ES-I3 (cell line): ENCODE results near the gene VDR.

Experiments used
- H3K36me3 ChIP-seq: 2 replicates; pipeline ENCODE4 v1.6.1; 2013; ENCODE audit warnings: mild to moderate bottlenecking, low read length, control low read depth, moderate library complexity; ENCODE audit not compliant: insufficient read depth
- H3K4me1 ChIP-seq: 2 replicates; pipeline ENCODE4 v1.6.1; 2013; ENCODE audit warnings: mild to moderate bottlenecking, control low read depth, low read length; ENCODE audit not compliant: insufficient read depth
- H3K9ac ChIP-seq: 2 replicates; pipeline ENCODE4 v1.6.1; 2013; ENCODE audit warnings: low read depth, mild to moderate bottlenecking, low read length, moderate library complexity
- H3K9me3 ChIP-seq: 2 replicates; pipeline ENCODE4 v1.6.1; 2013; ENCODE audit warnings: mild to moderate bottlenecking, low read length, moderate library complexity; ENCODE audit not compliant: control insufficient read depth, insufficient read depth

Gene VDR

GRCh38 chr12:47894068-47894467 is 10.7 kb downstream of the VDR start:
- Histone ChIP-seq H3K9ac (no peak overlapping the region), H3K9me3 (no peaks in the 10 kb centered on the region), H3K36me3 (no peaks in the 10 kb centered on the region), H3K4me1 (peaks cover 10% of the 10 kb centered on the region)

DNA sequence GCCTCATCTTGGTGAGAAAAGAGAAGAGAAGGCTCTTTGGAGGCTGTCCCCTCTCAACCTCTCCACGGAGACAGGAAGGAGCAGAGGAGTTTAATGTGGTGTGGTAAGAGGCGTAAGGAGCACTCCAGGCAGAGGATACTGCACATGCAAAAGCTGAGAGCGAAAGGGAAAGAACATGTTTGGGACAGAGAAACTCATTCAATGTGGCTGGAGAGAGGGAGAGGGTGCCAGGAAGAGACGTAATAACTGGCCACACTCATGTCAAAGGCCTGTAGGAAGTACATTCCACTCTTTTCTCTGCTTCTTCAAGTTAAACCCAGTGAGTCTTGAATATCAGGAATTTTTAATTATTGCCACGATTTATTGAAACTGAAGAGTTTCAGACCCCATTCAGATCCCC is 12.0 kb downstream of the VDR start:
- Histone ChIP-seq H3K4me1 (peaks cover 10% of the 10 kb centered on the region), H3K9me3 (no peaks in the 10 kb centered on the region), H3K9ac (no peak overlapping the region), H3K36me3 (no peaks in the 10 kb centered on the region)

GRCh38 chr12:47891356-47891755 is 13.4 kb downstream of the VDR start:
- Histone ChIP-seq H3K4me1 (peaks cover 4% of the 10 kb centered on the region), H3K36me3 (no peaks in the 10 kb centered on the region), H3K9me3 (no peaks in the 10 kb centered on the region), H3K9ac (no peak overlapping the region)

DNA sequence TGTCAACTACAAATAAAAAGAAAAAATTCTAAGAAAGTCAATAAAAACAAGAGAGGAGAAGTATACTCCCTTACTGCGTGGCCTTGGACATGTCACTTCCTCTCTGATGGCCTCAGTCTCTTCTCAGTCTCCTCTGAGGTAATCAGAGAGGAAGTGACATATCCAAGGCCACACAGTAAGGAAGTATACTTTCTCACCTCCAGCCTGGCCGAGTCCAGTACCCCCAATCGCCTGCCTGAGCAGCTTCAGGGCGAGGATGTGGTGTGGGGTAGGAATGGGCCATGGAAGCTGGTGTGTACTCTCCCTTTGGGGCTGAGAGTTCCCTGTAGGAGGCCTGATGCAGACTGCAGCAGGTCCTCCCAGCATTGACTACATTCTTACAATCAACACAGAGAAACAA is 15.8 kb downstream of the VDR start:
- H3K4me1 ChIP-seq: no peaks in the 10 kb centered on the region
- H3K9me3 ChIP-seq: no peaks in the 10 kb centered on the region
- no peak overlapping the region for H3K9ac ChIP-seq
- no peaks in the 10 kb centered on the region for H3K36me3 ChIP-seq

DNA sequence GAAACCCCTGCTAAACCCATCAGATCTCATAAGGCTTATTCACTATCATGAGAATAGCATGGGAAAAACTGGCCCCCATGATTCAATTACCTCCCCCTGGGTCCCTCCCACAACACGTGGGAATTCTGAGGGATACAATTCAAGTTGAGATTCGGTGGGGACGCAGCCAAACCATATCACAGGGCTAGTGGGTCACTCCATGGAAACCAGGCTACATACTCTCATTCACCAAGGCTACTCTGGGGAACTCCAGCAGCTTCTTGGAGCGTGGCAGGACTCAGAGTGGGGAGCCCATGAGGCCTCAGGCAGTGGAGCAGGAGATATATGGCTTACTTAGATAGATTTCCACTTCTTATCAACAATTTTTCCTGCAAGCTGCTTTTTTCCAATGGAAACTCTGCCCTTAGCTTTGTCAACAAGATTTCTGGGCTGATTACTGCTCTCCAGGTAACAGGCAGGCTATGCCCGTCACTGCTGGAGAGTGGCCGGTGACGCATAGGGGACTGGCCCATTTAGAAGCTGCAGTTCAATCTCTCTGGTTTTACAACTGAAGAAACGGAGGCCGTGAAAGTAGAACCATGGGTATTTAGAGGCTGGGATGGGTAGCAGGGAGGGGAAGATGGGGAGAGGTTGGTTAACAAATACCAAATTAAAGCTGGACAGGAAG is 16.5 kb downstream of the VDR start:
- Histone ChIP-seq H3K9me3 (no peaks in the 10 kb centered on the region), H3K4me1 (0 out of 2 replicates have a peak, but pooled peaks cover under 1% of the 10 kb centered on the region)

DNA sequence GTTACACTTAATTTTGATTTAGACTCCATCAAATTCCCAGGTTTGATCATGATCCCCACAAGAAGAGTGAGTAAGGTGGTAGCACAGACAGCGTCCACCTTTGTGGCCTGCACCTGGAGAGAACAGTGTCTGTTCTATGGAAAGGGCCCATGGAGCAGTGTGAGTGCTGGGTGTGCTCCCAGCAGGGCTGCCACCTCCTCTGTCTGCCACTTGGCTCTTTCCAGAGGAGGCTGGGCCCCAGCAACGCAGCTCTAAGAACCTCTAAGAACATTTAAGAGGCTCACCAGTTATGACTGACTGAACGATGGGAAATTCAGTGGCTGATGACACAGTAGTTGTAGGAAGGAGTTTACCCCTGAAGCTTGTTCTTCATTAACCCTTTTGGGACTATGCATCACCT is 17.3 kb downstream of the VDR start:
- H3K9ac ChIP-seq: no peak overlapping the region
- H3K36me3 ChIP-seq: no peaks in the 10 kb centered on the region
- no peaks in the 10 kb centered on the region for H3K9me3 ChIP-seq
- peaks cover 8% of the 10 kb centered on the region; the same call in 1 of the 2 replicates for H3K4me1 ChIP-seq

More for the DNA sequence above, 16.5 kb downstream of the VDR start:
- Histone ChIP-seq H3K9ac (no peak overlapping the region), H3K36me3 (no peaks in the 10 kb centered on the region)

DNA sequence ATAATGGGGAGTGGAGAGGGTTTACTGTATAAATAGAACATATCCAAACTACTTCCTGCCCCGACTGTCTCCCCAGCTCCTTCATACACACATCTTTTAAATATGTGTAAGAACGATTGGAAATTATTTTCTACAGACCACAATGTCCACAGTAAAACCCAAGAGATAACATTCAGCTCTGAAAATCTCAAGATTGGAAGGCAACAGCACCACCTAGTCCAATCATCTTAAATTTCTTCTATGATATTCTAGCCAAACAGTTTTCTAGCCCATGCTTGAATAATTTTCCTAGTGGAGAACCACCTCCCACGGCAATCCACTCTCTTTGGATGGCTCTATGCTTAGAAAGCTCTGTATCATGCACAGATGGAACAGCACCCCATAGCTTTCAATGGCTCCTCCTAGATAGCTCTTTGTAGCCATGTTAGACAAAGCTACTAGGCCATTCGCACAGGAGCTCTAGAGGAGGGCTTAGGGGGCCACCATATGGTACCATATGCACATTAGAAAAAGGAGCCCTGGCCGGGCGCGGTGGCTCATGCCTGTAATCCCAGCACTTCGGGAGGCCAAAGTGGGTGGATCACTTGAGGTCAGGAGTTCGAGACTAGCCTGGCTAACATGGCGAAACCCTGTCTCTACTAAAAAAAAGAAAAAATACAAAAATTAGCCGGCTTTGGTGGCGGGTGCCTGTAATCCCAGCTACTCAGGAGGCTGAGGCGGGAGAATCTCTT is 18.1 kb downstream of the VDR start:
- H3K9me3 ChIP-seq: no peaks in the 10 kb centered on the region
- no peak overlapping the region for H3K9ac ChIP-seq
- peaks cover 8% of the 10 kb centered on the region; the same call in 1 of the 2 replicates for H3K4me1 ChIP-seq
- H3K36me3 ChIP-seq: no peaks in the 10 kb centered on the region

DNA sequence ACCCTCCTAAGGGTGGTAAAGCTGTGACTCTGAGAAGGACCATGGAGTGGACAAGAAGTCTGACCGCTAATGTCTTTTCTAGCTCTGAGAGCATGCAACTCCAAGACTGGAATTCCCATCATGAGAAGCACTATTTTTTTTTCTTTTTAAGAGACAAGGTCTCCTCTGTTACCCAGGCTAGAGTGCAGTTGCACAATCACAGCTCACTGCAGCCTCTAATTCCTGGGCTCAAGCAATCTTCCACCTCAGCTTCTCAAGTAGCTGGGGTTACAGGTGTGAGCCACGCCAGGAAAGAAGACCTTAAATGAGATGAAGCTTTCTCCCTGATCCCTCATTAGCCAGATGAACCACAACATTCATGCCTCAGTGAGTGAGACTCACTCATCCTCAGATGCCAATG is 19.2 kb downstream of the VDR start:
- peaks cover 8% of the 10 kb centered on the region; the same call in 1 of the 2 replicates for H3K4me1 ChIP-seq
- H3K9me3 ChIP-seq: no peaks in the 10 kb centered on the region
- H3K36me3 ChIP-seq: no peaks in the 10 kb centered on the region
- H3K9ac ChIP-seq: no peak overlapping the region

- H3K9ac ChIP-seq: no peak overlapping the region
- no peaks in the 10 kb centered on the region for H3K36me3 ChIP-seq
- peaks cover 8% of the 10 kb centered on the region; the same call in 1 of the 2 replicates for H3K4me1 ChIP-seq
- H3K9me3 ChIP-seq: no peaks in the 10 kb centered on the region
Observed at GRCh38 chr12:47885012-47885501, 19.7 kb downstream of the VDR start.

DNA sequence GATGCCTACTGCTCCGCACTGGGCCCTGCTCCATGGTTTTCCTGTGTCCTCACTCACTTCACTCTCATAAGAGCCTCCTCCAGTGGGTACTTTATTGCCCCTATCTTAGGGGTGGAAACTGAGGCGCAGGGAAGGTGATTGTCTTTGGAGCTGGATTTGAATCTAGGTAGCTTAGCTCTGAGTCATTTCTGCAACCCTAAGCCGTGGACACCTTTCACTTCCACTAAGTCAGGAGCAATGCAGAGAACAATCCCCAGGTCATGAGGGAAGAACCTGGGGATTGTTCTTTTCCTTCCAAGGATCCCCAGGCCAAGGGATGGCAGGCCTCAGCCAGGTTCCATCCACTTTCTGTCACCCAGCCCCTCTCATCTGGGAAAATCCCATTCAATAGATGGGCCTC is 20.3 kb downstream of the VDR start:
- peaks cover 8% of the 10 kb centered on the region; the same call in 1 of the 2 replicates for H3K4me1 ChIP-seq
- no peak overlapping the region for H3K9ac ChIP-seq
- H3K9me3 ChIP-seq: no peaks in the 10 kb centered on the region
- no peaks in the 10 kb centered on the region for H3K36me3 ChIP-seq

DNA sequence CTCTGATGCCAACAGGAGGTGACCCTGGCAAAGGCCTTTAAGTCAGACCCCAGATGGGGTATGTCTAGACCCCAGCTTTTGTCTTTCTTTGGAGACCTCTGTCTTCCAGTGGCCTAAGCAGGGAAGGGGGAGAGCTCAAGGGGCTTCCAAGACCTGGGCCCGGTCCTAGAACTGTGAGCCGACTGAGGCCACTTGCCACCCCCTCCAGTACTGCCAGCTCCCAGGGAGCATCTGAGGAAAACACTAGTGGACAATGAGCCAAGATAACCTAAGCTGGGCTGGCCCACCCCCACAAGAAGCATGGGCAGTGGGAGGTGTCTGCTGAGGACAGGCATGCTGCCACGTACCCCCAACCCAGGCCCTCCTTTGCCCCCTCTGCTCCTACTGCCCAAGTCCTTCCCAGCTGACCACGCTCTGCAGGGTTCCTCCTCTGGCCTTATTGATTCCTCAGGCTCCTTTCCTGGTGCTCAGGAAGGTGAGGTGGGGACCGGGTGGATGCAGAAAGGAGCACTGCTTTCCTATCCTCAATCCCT is 21.1 kb downstream of the VDR start:
- Histone ChIP-seq H3K36me3 (no peaks in the 10 kb centered on the region), H3K9ac (no peak overlapping the region), H3K4me1 (peaks cover 8% of the 10 kb centered on the region; the same call in 1 of the 2 replicates), H3K9me3 (no peaks in the 10 kb centered on the region)

DNA sequence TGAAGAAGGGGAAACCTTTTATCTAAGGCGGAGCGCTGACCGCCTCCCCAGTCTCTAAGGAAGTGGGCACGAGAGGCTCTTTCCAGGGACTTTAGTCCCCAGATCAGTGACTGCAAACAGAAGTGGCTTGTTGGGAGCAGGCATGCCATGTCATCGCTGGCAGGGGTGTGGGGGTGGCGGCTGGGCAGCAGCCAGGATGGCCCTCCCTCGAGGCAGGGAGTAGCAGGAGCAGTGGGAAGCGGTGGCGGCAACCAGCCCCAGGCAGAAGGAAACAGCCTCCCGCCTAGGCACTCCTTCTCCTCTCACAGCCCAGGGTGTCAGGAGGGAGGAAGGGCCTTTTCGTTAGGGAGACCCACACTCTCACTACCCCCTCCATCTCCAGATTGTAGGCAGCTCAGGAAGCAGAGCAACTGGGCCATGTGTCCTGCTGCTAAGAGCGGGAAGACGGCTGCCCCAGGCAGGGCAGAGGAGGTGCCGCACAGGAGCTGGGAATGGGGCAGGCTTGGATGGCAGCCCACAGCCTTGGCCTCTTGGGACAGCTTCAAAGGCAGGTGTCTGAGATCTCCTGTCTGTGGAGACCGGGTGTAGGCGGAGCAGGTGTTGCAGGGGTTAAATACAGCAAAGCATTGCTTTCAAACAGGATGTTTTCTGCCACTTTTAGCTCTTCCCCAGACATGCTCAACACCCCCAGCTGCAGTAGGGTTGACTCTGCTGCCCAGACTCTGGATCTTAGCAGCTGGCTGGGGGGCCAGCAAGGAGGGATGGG is 21.8 kb downstream of the VDR start:
- Histone ChIP-seq H3K9ac (no peak overlapping the region), H3K36me3 (no peaks in the 10 kb centered on the region), H3K9me3 (no peaks in the 10 kb centered on the region), H3K4me1 (peaks cover 8% of the 10 kb centered on the region; the same call in 1 of the 2 replicates)

DNA sequence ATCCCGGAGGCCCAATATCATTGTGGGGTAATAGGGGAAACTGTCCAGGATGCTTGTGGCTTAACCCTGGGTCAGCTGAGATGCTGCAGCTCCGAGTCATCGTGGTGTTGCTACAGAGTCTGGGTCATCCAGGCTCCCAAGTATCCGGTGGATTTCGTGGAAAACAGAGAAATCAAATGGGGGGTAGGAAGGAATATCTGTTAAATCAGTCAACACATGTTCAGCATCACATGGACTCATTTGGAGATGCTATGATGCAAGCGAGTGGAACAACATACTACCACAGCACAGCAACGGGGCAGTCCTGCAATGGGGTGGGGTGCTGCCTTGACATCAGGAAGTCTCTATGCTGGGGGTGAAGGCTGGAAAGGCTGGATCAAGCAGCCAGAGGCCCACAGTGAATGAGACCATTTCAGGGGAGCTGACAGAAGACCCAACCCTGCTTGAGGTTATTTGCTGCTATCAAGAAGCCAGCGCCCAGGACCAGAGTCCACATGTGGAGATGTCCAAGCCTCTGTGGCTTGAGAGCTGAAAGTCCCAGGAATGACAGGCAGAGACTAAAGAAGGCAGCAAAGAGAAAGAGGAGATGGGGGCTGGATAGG is 22.9 kb downstream of the VDR start:
- no peak overlapping the region for H3K9ac ChIP-seq
- H3K36me3 ChIP-seq: no peaks in the 10 kb centered on the region
- H3K9me3 ChIP-seq: no peaks in the 10 kb centered on the region
- peaks cover 8% of the 10 kb centered on the region; the same call in 1 of the 2 replicates for H3K4me1 ChIP-seq

DNA sequence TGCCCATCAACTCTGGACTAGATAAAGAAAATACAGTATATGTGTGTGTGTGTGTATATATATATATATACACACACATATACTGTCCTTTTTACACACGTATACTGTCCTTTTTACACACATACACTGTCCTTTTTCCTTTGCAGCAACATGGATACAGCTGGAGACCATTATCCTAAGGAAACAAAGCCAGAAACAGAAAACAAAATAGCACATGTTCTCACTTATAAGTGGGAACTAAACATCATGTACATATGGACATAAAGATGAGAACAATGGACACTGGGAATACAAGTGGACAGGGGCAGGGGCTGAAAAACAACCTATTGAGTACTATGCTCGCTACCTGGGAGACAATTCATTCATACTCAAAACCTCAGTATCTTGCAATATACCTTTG is 23.7 kb downstream of the VDR start:
- H3K4me1 ChIP-seq: peaks cover 8% of the 10 kb centered on the region; the same call in 1 of the 2 replicates
- H3K9ac ChIP-seq: no peak overlapping the region
- no peaks in the 10 kb centered on the region for H3K36me3 ChIP-seq
- no peaks in the 10 kb centered on the region for H3K9me3 ChIP-seq
